Gastroesophageal sphincter (tissue), 3 donors: ENCODE measurements around the gene MYORG.

Experiments
- CTCF ChIP-seq, 4 experiments: fragments of 200-600 bp in 2 of 4; fragments of 450-650 bp in 2 of 4; sonication (generic) in 1 of 4; IDR thresholded peaks; one replicate each; pipeline ENCODE4 v1.5.1; 2017 to 2019; ENCODE audit warnings: antibody characterized with exemption in 4 of 4, mild to moderate bottlenecking in 2 of 4, moderate library complexity in 2 of 4
- POLR2AphosphoS5 ChIP-seq: sonication (generic); formaldehyde crosslinking; IDR thresholded peaks from one replicate; pipeline ENCODE4 v1.6.1; 2017; ENCODE audit warnings: antibody characterized with exemption

GRCh38 chr9:34373749-34374148 is 2.9 kb downstream of the MYORG start:
- TF ChIP-seq CTCF (IDR thresholded peaks at IDR 0.05) (no peak), POLR2AphosphoS5 (no peak)
